Upper lobe of left lung (tissue), 6 donors: ENCODE data around the gene SLC39A2. TPM values are rescaled to one million over a fixed set of nuclear protein-coding genes. Genes with fewer than 3 reads are reported as not detected.
A peak's percentile ranks its signal among the peaks of the same experiment; 100 is the strongest.

Source experiments
- ATAC-seq, 2 donors: fragments of 200-7000 bp; cut with Tn5 transposase; one replicate each; pipeline ENCODE4 v1.9.1; 2022; ENCODE audit warnings: mild to moderate bottlenecking in 2 of 2, moderate library complexity in 2 of 2; ENCODE audit not compliant: low FRiP score in 2 of 2
- DNase-seq, 2 donors: peaks; one replicate each; pipeline ENCODE4 v3.0.0-alpha.2; 2019 to 2020
- H3K27ac ChIP-seq, 4 donors: fragments of 200-600 bp; sonication (generic); one replicate each; pipeline ENCODE4 v1.5.1; 2016 to 2019
- H3K27me3 ChIP-seq, 4 donors: fragments of 200-600 bp; sonication (generic); one replicate each; pipeline ENCODE4 v1.5.1; 2017 to 2019
- H3K36me3 ChIP-seq, 4 donors: fragments of 200-600 bp; sonication (generic); one replicate each; pipeline ENCODE4 v1.5.1; 2016 to 2019
- H3K4me1 ChIP-seq, 4 donors: fragments of 200-600 bp; sonication (generic); one replicate each; pipeline ENCODE4 v1.5.1; 2018 to 2019
- H3K4me3 ChIP-seq, 4 donors: fragments of 200-600 bp; sonication (generic); one replicate each; pipeline ENCODE4 v1.5.1; 2017 to 2019; ENCODE audit warnings: mild to moderate bottlenecking in 2 of 4, moderate library complexity in 1 of 4
- H3K9me3 ChIP-seq, 4 donors: fragments of 200-600 bp; sonication (generic); one replicate each; pipeline ENCODE4 v1.5.1; 2018 to 2019
- EP300 ChIP-seq, 4 donors: sonication (generic); formaldehyde crosslinking; IDR thresholded peaks; one replicate each; pipeline ENCODE4 v1.5.1; 2017; ENCODE audit warnings: antibody characterized with exemption in 4 of 4, control low read depth in 2 of 4
- POLR2A ChIP-seq, 4 donors: fragments of 450-650 bp; IDR thresholded peaks; one replicate each; pipeline ENCODE4 v1.5.1; 2016 to 2017; ENCODE audit warnings: antibody characterized with exemption in 4 of 4, mild to moderate bottlenecking in 2 of 4
- POLR2AphosphoS5 ChIP-seq, 2 donors: sonication (generic); formaldehyde crosslinking; IDR thresholded peaks; one replicate each; pipeline ENCODE4 v1.5.1; 2017; ENCODE audit warnings: antibody characterized with exemption in 2 of 2
- WGBS, 2 donors: methylation state at CpG; one replicate each; pipeline ENCODE4 v1.1.5; 2017 to 2018; 5-methylcytosine and 5-hydroxymethylcytosine counted together
- total RNA-seq, 6 donors: library from RNA; depleted of rRNA in 4 of 6; stranded (reverse); fragments of >200 nt in 4 of 6; gene quantifications; one replicate each; pipeline versions ENCODE4 v1.1.0 to v1.2.1, GENCODE V29; 2016 to 2021
- TF ChIP-seq, protein P1 (sequence below), 6 experiments: fragments of 450-650 bp in 4 of 6; fragments of 200-600 bp in 2 of 6; sonication (generic) in 2 of 6; IDR thresholded peaks; one replicate each; pipeline ENCODE4 v1.5.1; 2016 to 2019; ENCODE audit warnings: antibody characterized with exemption in 6 of 6
- donor health status: DM: no; HTN: no; CAD: no; lungs with moderate emphysema.
- donor health status: DM: no; HTN: yes; CAD: no; lungs with severe emphysema.

The SLC39A2 gene
- total RNA-seq, 6 donors from 2014 or later = 0.30 TPM; not detected in 5

DNA sequence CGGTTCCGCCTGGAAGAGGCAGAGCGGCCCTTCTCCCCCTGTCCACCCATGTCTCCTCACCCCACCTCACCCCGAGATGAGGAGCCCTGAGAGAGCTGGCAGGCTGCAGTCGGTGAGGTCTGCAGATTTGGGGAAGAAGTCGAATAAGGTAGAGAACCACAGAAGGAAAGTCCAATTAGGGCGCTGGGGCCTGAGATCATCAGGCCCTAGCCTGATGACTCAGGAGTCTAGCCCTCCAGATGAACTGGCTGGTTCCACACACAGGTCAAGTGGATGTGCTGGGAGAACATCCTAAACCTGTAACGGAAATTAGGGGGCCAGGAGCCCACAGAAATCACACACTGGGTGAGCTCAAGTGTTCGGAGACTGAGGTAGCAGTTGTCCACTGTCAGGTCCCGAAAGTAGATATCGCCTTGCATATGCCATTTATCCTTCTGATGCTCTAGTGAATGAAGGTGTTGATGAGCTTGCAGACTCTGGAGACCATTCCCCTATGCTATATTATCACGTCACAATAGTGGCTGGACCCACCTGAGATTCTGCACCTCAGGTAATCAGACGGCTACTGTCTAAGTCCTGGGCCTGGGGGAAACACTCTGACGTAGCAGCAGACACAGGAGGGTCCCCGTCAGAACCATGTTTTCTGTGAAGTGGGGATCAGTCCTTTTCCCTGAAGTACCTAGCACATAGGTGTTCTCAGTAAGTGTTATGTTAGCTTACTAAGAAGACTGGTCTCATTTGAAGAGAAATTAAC, 10.2 kb upstream of the SLC39A2 start:
- WGBS, 2 donors = 85 to 88% methylated on average over 13 to 15 of the region's 15 CpGs
- peaks cover 9 to 23% (median 22%) of the 10 kb centered on the region in 4 donors for H3K36me3 ChIP-seq
- H3K9me3 ChIP-seq = no peaks in the 10 kb centered on the region
- peak overlapping the region in 3 of 4 donors; percentile 81 to 95 (median 87) for H3K4me3 ChIP-seq
- TF ChIP-seq EP300 (IDR thresholded peaks at IDR 0.05) (no peak), POLR2AphosphoS5 (IDR thresholded peaks at IDR 0.05) (no peak), POLR2A (IDR thresholded peaks at IDR 0.05) (no peak)
- TF ChIP-seq, protein P1, sequence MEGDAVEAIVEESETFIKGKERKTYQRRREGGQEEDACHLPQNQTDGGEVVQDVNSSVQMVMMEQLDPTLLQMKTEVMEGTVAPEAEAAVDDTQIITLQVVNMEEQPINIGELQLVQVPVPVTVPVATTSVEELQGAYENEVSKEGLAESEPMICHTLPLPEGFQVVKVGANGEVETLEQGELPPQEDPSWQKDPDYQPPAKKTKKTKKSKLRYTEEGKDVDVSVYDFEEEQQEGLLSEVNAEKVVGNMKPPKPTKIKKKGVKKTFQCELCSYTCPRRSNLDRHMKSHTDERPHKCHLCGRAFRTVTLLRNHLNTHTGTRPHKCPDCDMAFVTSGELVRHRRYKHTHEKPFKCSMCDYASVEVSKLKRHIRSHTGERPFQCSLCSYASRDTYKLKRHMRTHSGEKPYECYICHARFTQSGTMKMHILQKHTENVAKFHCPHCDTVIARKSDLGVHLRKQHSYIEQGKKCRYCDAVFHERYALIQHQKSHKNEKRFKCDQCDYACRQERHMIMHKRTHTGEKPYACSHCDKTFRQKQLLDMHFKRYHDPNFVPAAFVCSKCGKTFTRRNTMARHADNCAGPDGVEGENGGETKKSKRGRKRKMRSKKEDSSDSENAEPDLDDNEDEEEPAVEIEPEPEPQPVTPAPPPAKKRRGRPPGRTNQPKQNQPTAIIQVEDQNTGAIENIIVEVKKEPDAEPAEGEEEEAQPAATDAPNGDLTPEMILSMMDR (IDR thresholded peaks at IDR 0.05) = no peak
- peaks cover 25 to 30% (median 28%) of the 10 kb centered on the region in 4 donors for H3K4me1 ChIP-seq
- no peaks in the 10 kb centered on the region for H3K27me3 ChIP-seq
- H3K27ac ChIP-seq = peak overlapping the region; percentile 67 to 90 (median 84)
- ATAC-seq (no peak), DNase-seq (peak in 1 of 2 donors; percentile 35)

DNA sequence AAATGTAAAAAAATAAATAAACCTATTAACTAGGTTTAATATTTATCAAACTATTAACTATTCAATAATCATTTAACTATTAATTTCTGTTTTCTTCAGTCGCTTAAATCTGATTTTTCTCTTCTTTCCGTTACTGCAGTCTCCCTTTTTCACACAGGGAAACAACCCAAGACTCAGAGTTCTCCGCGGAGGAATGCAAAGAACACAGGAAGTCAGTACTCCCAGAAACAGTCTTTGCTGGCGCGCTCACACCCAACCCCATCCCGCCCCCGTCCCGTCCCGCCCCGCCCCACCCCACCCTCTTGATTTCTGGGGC, 9.7 kb upstream of the SLC39A2 start:
- WGBS, 2 donors = 1 to 2% methylated on average over 10 to 11 of the region's 11 CpGs

DNA sequence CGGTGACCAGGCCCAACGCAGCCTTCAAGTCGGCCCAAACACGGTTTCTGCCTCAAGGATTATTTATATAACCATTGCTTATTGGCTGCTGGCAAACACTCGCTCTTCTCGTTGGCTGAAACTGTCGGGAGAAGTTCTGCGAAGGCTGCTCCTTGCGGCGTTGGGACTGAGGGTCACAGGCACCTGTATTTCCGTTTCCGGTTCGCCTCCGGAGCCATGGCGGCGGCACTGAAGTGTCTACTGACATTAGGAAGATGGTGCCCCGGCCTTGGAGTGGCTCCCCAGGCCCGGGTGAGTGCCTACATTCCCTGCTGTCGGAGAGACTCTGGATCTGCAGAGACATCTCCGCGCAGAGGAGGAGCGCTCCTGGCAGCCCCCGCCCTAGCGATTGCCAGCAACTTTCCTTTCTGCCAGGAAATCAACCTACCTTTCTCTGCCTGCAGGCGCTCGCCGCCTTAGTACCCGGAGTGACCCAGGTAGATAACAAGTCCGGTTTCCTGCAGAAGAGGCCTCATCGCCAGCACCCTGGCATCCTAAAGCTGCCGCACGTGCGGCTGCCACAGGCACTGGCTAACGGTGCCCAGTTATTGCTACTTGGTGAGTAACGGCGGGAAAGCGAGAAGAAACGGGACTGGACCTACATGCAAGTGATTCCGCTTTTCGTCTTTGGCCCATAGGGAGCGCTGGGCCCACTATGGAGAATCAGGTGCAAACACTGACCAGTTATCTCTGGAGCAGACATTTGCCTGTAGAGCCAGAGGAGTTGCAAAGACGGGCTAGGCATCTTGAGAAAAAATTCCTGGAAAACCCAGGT, 9.1 kb upstream of the SLC39A2 start, which contains the start of gene METTL17:
Gene METTL17 (plus strand): TSS at position 194 of the 814 bp plus-strand sequence. CDS start 23 bp downstream, at position 217.
- peaks cover 25 to 30% (median 28%) of the 10 kb centered on the region in 4 donors for H3K4me1 ChIP-seq
- H3K27me3 ChIP-seq = no peaks in the 10 kb centered on the region
- H3K9me3 ChIP-seq = no peaks in the 10 kb centered on the region
- TF ChIP-seq POLR2AphosphoS5 (IDR thresholded peaks at IDR 0.05) = peak; percentile 78 to 85
- peak in 1 of 4 donors; percentile 30 for TF ChIP-seq EP300 (IDR thresholded peaks at IDR 0.05)
- TF ChIP-seq, protein P1 (IDR thresholded peaks at IDR 0.05) = peak in 2 of 6 experiments; percentile 28 to 42
- TF ChIP-seq POLR2A (IDR thresholded peaks at IDR 0.05) = peak in 2 of 4 donors; percentile 43 to 83
- peak within 1 kb of the TSS; percentile 67 to 90 (median 84) for H3K27ac ChIP-seq
- H3K4me3 ChIP-seq = peak within 1 kb of the TSS; percentile 67 to 95 (median 84)
- ATAC-seq = peak; percentile 95 to 96
- peaks cover 19 to 34% (median 33%) of the 10 kb centered on the region in 4 donors for H3K36me3 ChIP-seq
- WGBS, 2 donors = 0 to 2% methylated on average over 13 to 41 of the region's 42 CpGs
- DNase-seq = peak; percentile 86 to 90

More for the DNA sequence above, 9.7 kb upstream of the SLC39A2 start:
- H3K27ac ChIP-seq = peak overlapping the region; percentile 67 to 90 (median 84)
- H3K4me1 ChIP-seq = peaks cover 25 to 30% (median 28%) of the 10 kb centered on the region in 4 donors
- ATAC-seq (no peak), DNase-seq (no peak)
- H3K9me3 ChIP-seq = no peaks in the 10 kb centered on the region
- H3K27me3 ChIP-seq = no peaks in the 10 kb centered on the region
- H3K4me3 ChIP-seq = peak overlapping the region in 3 of 4 donors; percentile 81 to 95 (median 87)
- H3K36me3 ChIP-seq = peaks cover 14 to 28% (median 27%) of the 10 kb centered on the region in 4 donors
- TF ChIP-seq POLR2A (IDR thresholded peaks at IDR 0.05) = no peak
- TF ChIP-seq, protein P1 (IDR thresholded peaks at IDR 0.05) = no peak
- TF ChIP-seq POLR2AphosphoS5 (IDR thresholded peaks at IDR 0.05) = no peak
- no peak for TF ChIP-seq EP300 (IDR thresholded peaks at IDR 0.05)

DNA sequence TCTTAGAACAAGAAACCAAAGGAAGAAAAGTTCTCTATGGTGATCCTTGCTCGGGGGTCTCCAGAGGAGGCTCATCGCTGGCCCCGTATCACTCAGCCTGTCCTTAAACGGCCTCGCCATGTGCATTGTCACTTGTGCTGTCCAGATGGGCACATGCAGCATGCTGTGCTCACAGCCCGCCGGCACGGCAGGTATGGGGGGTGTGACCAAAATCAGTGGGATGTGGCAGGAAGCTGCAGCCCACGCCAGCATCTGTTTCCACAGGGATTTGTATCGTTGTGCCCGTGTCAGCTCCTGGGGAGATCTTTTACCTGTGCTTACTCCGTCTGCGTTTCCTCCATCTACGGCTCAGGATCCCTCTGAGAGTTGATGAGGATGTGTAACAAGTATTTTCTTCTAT, 2.6 kb upstream of the SLC39A2 start:
- WGBS, 2 donors = 88 to 93% methylated on average over 14 of the region's 14 CpGs

More for the DNA sequence above, 2.6 kb upstream of the SLC39A2 start:
- TF ChIP-seq, protein P1 (IDR thresholded peaks at IDR 0.05) = no peak
- TF ChIP-seq POLR2AphosphoS5 (IDR thresholded peaks at IDR 0.05) (no peak), POLR2A (IDR thresholded peaks at IDR 0.05) (no peak), EP300 (IDR thresholded peaks at IDR 0.05) (no peak)
- Histone ChIP-seq H3K27ac (no peak overlapping the region), H3K4me1 (peaks cover 3 to 8% (median 4%) of the 10 kb centered on the region in 4 donors), H3K36me3 (peaks cover 39 to 55% (median 54%) of the 10 kb centered on the region in 4 donors), H3K27me3 (no peaks in the 10 kb centered on the region), H3K4me3 (no peak overlapping the region), H3K9me3 (no peaks in the 10 kb centered on the region)
- DNase-seq = peak in 1 of 2 donors; percentile 56
- ATAC-seq = no peak
